Measurements from ENCODE around the gene DAB1. TPM values are rescaled to one million over a fixed set of nuclear protein-coding genes. Genes with fewer than 3 reads are reported as not detected.

The DAB1 gene
- polyA plus RNA-seq, 3 donors: not detected

- Histone ChIP-seq H3K79me2 (ENCODE audit: insufficient read depth, low read length) (no peaks in the 10 kb centered on the region), H3K27me3 (ENCODE audit: control insufficient read depth in 2 of 2, insufficient read depth in 2 of 2, low read length in 2 of 2) (no peaks in the 10 kb centered on the region), H3K27ac (ENCODE audit: low read depth in 1 of 2, low read length in 2 of 2) (no peak overlapping the region), H3K9ac (ENCODE audit: insufficient read depth, low read length, poor library complexity, severe bottlenecking) (no peak overlapping the region), H3K9me3 (replicated peaks in 1 of 2; ENCODE audit: control insufficient read depth in 1 of 2, insufficient read depth in 1 of 2, low read length in 2 of 2) (peaks cover 0 to 4% of the 10 kb centered on the region in 2 donors), H3K36me3 (replicated peaks in 1 of 2; ENCODE audit: control insufficient read depth in 1 of 2, insufficient read depth in 2 of 2, low read length in 2 of 2) (no peaks in the 10 kb centered on the region), H3K4me2 (replicated peaks; ENCODE audit: extremely low read depth, low read length, poor library complexity, severe bottlenecking) (no peak overlapping the region), H3K4me1 (ENCODE audit: control insufficient read depth in 1 of 2, insufficient read depth in 2 of 2, low read length in 2 of 2) (no peaks in the 10 kb centered on the region), H2AFZ (ENCODE audit: insufficient read depth, low read depth, low read length, poor library complexity, severe bottlenecking) (no peak overlapping the region), H3K4me3 (replicated peaks in 1 of 3; ENCODE audit: low read depth in 2 of 3, low read length in 3 of 3) (no peak overlapping the region), H4K20me1 (ENCODE audit: insufficient read depth, low read length) (no peaks in the 10 kb centered on the region)
- Mint-ChIP-seq H3K9me3 (peaks cover 5 to 15% (median 7%) of the 10 kb centered on the region in 7 donors), H3K27ac (no peak overlapping the region), H3K27me3 (ENCODE audit: low read depth in 3 of 3) (no peaks in the 10 kb centered on the region), H3K4me3 (no peak overlapping the region), H3K36me3 (no peaks in the 10 kb centered on the region), H3K4me1 (no peaks in the 10 kb centered on the region)
- no peak for DNase-seq
- intact Hi-C loops (cut with micrococcal nuclease): no loop called here
- TF ChIP-seq, protein P1, sequence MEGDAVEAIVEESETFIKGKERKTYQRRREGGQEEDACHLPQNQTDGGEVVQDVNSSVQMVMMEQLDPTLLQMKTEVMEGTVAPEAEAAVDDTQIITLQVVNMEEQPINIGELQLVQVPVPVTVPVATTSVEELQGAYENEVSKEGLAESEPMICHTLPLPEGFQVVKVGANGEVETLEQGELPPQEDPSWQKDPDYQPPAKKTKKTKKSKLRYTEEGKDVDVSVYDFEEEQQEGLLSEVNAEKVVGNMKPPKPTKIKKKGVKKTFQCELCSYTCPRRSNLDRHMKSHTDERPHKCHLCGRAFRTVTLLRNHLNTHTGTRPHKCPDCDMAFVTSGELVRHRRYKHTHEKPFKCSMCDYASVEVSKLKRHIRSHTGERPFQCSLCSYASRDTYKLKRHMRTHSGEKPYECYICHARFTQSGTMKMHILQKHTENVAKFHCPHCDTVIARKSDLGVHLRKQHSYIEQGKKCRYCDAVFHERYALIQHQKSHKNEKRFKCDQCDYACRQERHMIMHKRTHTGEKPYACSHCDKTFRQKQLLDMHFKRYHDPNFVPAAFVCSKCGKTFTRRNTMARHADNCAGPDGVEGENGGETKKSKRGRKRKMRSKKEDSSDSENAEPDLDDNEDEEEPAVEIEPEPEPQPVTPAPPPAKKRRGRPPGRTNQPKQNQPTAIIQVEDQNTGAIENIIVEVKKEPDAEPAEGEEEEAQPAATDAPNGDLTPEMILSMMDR (IDR thresholded peaks at IDR 0.05): no peak
- WGBS (ENCODE audit: insufficient coverage): 100% methylated on average over 1 of the region's 3 CpGs
Observed at GRCh38 chr1:57304591-57304990, 119.3 kb downstream of the DAB1 start.

- H4K20me1 ChIP-seq (ENCODE audit: insufficient read depth, low read length): no peaks in the 10 kb centered on the region
- WGBS (ENCODE audit: insufficient coverage): 60% methylated on average over 1 of the region's 5 CpGs
- peaks cover 5 to 15% (median 7%) of the 10 kb centered on the region in 7 donors for H3K9me3 Mint-ChIP-seq
- intact Hi-C loops (cut with micrococcal nuclease): no loop called here
- no peak overlapping the region for H3K9ac ChIP-seq (ENCODE audit: insufficient read depth, low read length, poor library complexity, severe bottlenecking)
- H3K27me3 Mint-ChIP-seq (ENCODE audit: low read depth in 3 of 3): no peaks in the 10 kb centered on the region
- H3K4me3 Mint-ChIP-seq: no peak overlapping the region
- H2AFZ ChIP-seq (ENCODE audit: insufficient read depth, low read depth, low read length, poor library complexity, severe bottlenecking): no peak overlapping the region
- no peak for DNase-seq
- H3K79me2 ChIP-seq (ENCODE audit: insufficient read depth, low read length): no peaks in the 10 kb centered on the region
- no peak overlapping the region for H3K4me2 ChIP-seq (replicated peaks; ENCODE audit: extremely low read depth, low read length, poor library complexity, severe bottlenecking)
- no peaks in the 10 kb centered on the region for H3K27me3 ChIP-seq (ENCODE audit: control insufficient read depth in 2 of 2, insufficient read depth in 2 of 2, low read length in 2 of 2)
- no peaks in the 10 kb centered on the region for H3K4me1 ChIP-seq (ENCODE audit: control insufficient read depth in 1 of 2, insufficient read depth in 2 of 2, low read length in 2 of 2)
- H3K36me3 Mint-ChIP-seq: no peaks in the 10 kb centered on the region
- no peaks in the 10 kb centered on the region for H3K36me3 ChIP-seq (replicated peaks in 1 of 2; ENCODE audit: control insufficient read depth in 1 of 2, insufficient read depth in 2 of 2, low read length in 2 of 2)
- H3K27ac Mint-ChIP-seq: no peak overlapping the region
- peaks cover 0 to 4% of the 10 kb centered on the region in 2 donors for H3K9me3 ChIP-seq (replicated peaks in 1 of 2; ENCODE audit: control insufficient read depth in 1 of 2, insufficient read depth in 1 of 2, low read length in 2 of 2)
- H3K27ac ChIP-seq (ENCODE audit: low read depth in 1 of 2, low read length in 2 of 2): no peak overlapping the region
- no peak overlapping the region for H3K4me3 ChIP-seq (replicated peaks in 1 of 3; ENCODE audit: low read depth in 2 of 3, low read length in 3 of 3)
- TF ChIP-seq, protein P1 (IDR thresholded peaks at IDR 0.05): no peak
- no peaks in the 10 kb centered on the region for H3K4me1 Mint-ChIP-seq
Observed at GRCh38 chr1:57302812-57303596, 120.9 kb downstream of the DAB1 start.

Measured in CD14-positive monocyte (primary cell).